ENCODE results near the gene F7. TPM values are rescaled to one million over a fixed set of nuclear protein-coding genes. Genes with fewer than 3 reads are reported as not detected.

The F7 gene
- total and polyA plus RNA-seq, 3 donors from 2014 or later = 2.2 to 4.9 (median 2.4) TPM

DNA sequence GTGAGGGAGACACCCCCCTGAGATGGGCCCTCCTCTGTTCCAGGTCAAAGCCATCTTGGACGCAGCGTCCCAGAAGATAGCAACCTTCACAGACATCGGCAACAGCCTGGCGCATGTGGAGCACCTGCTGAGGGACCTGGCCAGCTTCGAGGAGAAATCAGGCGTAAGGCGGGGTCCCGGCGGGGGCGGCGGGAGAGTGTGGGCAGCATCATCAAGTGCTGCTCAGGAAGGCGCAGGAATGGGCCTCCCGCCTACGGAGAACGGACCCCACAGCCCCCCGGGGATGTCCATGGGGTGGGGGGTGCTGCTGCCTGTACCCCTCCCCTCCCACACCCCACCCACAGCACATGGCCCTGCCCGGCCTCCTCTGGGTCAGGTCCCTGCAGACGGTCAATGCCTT lies 31.2 kb upstream of the F7 start:
- Histone ChIP-seq H3K27ac (no peak overlapping the region), H3K4me3 (no peak overlapping the region), H3K36me3 (ENCODE audit: low read depth, missing control alignments) (no peaks in the 10 kb centered on the region), H3K27me3 (no peaks in the 10 kb centered on the region), H3K9me3 (no peaks in the 10 kb centered on the region), H3K4me1 (no peaks in the 10 kb centered on the region)
- 83 to 95% methylated on average over 4 to 18 of the region's 18 CpGs for WGBS, 2 donors
- DNase-seq = no peak
- no peak for TF ChIP-seq POLR2A (IDR thresholded peaks at IDR 0.05)
- TF ChIP-seq, protein P1, sequence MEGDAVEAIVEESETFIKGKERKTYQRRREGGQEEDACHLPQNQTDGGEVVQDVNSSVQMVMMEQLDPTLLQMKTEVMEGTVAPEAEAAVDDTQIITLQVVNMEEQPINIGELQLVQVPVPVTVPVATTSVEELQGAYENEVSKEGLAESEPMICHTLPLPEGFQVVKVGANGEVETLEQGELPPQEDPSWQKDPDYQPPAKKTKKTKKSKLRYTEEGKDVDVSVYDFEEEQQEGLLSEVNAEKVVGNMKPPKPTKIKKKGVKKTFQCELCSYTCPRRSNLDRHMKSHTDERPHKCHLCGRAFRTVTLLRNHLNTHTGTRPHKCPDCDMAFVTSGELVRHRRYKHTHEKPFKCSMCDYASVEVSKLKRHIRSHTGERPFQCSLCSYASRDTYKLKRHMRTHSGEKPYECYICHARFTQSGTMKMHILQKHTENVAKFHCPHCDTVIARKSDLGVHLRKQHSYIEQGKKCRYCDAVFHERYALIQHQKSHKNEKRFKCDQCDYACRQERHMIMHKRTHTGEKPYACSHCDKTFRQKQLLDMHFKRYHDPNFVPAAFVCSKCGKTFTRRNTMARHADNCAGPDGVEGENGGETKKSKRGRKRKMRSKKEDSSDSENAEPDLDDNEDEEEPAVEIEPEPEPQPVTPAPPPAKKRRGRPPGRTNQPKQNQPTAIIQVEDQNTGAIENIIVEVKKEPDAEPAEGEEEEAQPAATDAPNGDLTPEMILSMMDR (IDR thresholded peaks at IDR 0.05) = no peak
- intact Hi-C loops (cut with DNase I; ENCODE audit: low total_unique reads) = no loop called here

GRCh38 chr13:113074876-113075275 lies 30.7 kb upstream of the F7 start:
- H3K9me3 ChIP-seq = no peaks in the 10 kb centered on the region
- 93 to 97% methylated on average over 7 to 22 of the region's 22 CpGs for WGBS, 2 donors
- no peaks in the 10 kb centered on the region for H3K4me1 ChIP-seq
- intact Hi-C loops (cut with DNase I; ENCODE audit: low total_unique reads) = no loop called here
- no peaks in the 10 kb centered on the region for H3K36me3 ChIP-seq (ENCODE audit: low read depth, missing control alignments)
- TF ChIP-seq POLR2A (IDR thresholded peaks at IDR 0.05) = no peak
- TF ChIP-seq, protein P1 (IDR thresholded peaks at IDR 0.05) = no peak
- no peak overlapping the region for H3K4me3 ChIP-seq
- H3K27ac ChIP-seq = no peak overlapping the region
- H3K27me3 ChIP-seq = no peaks in the 10 kb centered on the region
- no peak for DNase-seq

DNA sequence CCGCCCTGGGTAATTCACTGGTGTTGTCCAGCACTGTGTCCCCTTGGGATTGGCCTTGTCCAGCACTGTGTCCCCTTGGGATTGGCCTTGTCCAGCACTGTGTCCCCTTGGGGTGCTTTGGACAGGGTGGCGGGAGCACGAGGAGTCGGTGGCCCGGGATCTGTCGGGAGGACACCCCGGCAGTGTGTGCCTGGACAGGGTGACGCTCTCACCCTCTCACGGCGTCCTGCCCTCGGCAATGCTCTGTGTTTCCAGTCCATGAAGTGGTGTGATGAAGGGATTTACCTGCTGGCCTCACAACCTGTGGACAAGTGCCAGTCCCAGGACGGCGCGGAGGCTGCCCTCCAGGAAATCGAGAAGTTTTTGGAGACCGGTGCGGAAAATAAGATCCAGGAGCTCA lies 29.9 kb upstream of the F7 start:
- Histone ChIP-seq H3K9me3 (no peaks in the 10 kb centered on the region), H3K36me3 (ENCODE audit: low read depth, missing control alignments) (no peaks in the 10 kb centered on the region), H3K4me3 (no peak overlapping the region), H3K4me1 (no peaks in the 10 kb centered on the region), H3K27ac (no peak overlapping the region), H3K27me3 (no peaks in the 10 kb centered on the region)
- TF ChIP-seq, protein P1 (IDR thresholded peaks at IDR 0.05) = no peak
- TF ChIP-seq POLR2A (IDR thresholded peaks at IDR 0.05) = no peak
- intact Hi-C loops (cut with DNase I; ENCODE audit: low total_unique reads) = no loop called here
- 94 to 97% methylated on average over 13 to 17 of the region's 17 CpGs for WGBS, 2 donors
- DNase-seq = no peak

DNA sequence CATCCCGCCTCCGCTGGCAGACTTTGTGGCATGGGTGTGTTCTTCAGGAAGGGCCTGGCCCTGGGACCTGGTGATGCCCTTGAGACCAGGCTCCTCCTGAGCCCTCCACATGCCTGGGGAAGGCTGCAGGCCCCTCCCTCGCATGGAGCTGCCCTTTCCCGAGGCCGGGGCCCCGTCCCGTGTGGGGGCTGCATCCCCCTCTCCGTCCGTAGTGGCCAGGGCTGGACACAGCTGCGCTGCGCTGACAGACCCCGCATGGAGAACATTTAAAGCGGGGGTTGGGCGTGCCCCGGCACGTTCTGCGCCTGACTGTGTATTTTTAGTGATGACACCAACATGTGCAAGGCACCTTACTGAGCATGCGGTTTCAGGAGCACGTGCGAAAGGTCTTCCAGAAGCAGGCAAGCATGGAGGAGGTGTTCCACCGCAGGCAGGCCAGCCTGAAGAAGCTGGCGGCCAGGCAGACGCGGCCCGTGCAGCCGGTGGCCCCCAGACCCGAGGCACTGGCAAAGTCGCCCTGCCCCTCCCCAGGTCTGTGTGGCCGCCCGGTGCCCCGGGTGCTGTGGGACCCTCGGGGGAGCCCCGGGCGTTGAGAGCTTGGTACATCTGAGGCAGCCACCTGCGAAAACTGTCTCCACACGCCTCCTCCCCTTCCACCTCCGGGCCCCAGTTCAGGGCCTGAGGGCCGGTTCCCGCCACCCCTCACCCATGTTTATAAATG lies 28.8 kb upstream of the F7 start:
- WGBS, 2 donors = 92 to 93% methylated on average over 10 to 38 of the region's 39 CpGs
- no peak overlapping the region for H3K4me3 ChIP-seq
- no peaks in the 10 kb centered on the region for H3K9me3 ChIP-seq
- no peaks in the 10 kb centered on the region for H3K4me1 ChIP-seq
- no peak for DNase-seq
- H3K27ac ChIP-seq = no peak overlapping the region
- no peaks in the 10 kb centered on the region for H3K36me3 ChIP-seq (ENCODE audit: low read depth, missing control alignments)
- intact Hi-C loops (cut with DNase I; ENCODE audit: low total_unique reads) = no loop called here
- TF ChIP-seq, protein P1 (IDR thresholded peaks at IDR 0.05) = no peak
- no peak for TF ChIP-seq POLR2A (IDR thresholded peaks at IDR 0.05)
- no peaks in the 10 kb centered on the region for H3K27me3 ChIP-seq

GRCh38 chr13:113077566-113077952 lies 28.0 kb upstream of the F7 start:
- WGBS, 2 donors = 87 to 96% methylated on average over 20 of the region's 20 CpGs
- Histone ChIP-seq H3K9me3 (no peaks in the 10 kb centered on the region), H3K27me3 (no peaks in the 10 kb centered on the region), H3K4me1 (no peaks in the 10 kb centered on the region), H3K36me3 (ENCODE audit: low read depth, missing control alignments) (no peaks in the 10 kb centered on the region), H3K4me3 (no peak overlapping the region), H3K27ac (no peak overlapping the region)
- TF ChIP-seq, protein P1 (IDR thresholded peaks at IDR 0.05) = no peak
- TF ChIP-seq POLR2A (IDR thresholded peaks at IDR 0.05) = no peak
- intact Hi-C loops (cut with DNase I; ENCODE audit: low total_unique reads) = no loop called here
- no peak for DNase-seq
